ENCODE measurements around the gene MAP2K6.
A peak's percentile ranks its signal among the peaks of the same experiment; 100 is the strongest.

Gene MAP2K6

GRCh38 chr17:69428252-69428980 is 13.9 kb downstream of the MAP2K6 start:
- no peak overlapping the region for H3K27ac ChIP-seq (ENCODE audit: low read depth, low read length)
- H3K9ac ChIP-seq (ENCODE audit: low read depth, low read length) = no peak overlapping the region
- H3K4me1 ChIP-seq (ENCODE audit: insufficient read depth, low read length) = peaks cover 55% of the 10 kb centered on the region
- 85% methylated on average over 4 of the region's 6 CpGs for WGBS
- H3K36me3 ChIP-seq (ENCODE audit: insufficient read depth, low read length) = no peaks in the 10 kb centered on the region
- no peaks in the 10 kb centered on the region for H3K9me3 ChIP-seq (ENCODE audit: insufficient read depth, low read depth, low read length)
- no peaks in the 10 kb centered on the region for H3K27me3 ChIP-seq (ENCODE audit: insufficient read depth, low read length)
- no peak overlapping the region for H3K4me3 ChIP-seq (ENCODE audit: low read length)

GRCh38 chr17:69430488-69430887 is 16.0 kb downstream of the MAP2K6 start:
- Histone ChIP-seq H3K9ac (ENCODE audit: low read depth, low read length) (no peak overlapping the region), H3K4me3 (ENCODE audit: low read length) (no peak overlapping the region), H3K36me3 (ENCODE audit: insufficient read depth, low read length) (no peaks in the 10 kb centered on the region), H3K9me3 (ENCODE audit: insufficient read depth, low read depth, low read length) (no peaks in the 10 kb centered on the region), H3K27me3 (ENCODE audit: insufficient read depth, low read length) (no peaks in the 10 kb centered on the region), H3K4me1 (ENCODE audit: insufficient read depth, low read length) (peaks cover 53% of the 10 kb centered on the region), H3K27ac (ENCODE audit: low read depth, low read length) (no peak overlapping the region; the same call in 1 of the 2 replicates)
- WGBS = 85% methylated on average over 4 of the region's 4 CpGs

- H3K4me3 ChIP-seq (ENCODE audit: low read length) = no peak overlapping the region
- no peaks in the 10 kb centered on the region for H3K9me3 ChIP-seq (ENCODE audit: insufficient read depth, low read depth, low read length)
- H3K36me3 ChIP-seq (ENCODE audit: insufficient read depth, low read length) = no peaks in the 10 kb centered on the region
- no peak overlapping the region for H3K27ac ChIP-seq (ENCODE audit: low read depth, low read length)
- peaks cover 48% of the 10 kb centered on the region for H3K4me1 ChIP-seq (ENCODE audit: insufficient read depth, low read length)
- WGBS = 91% methylated on average over 3 of the region's 3 CpGs
- no peak overlapping the region for H3K9ac ChIP-seq (ENCODE audit: low read depth, low read length)
- no peaks in the 10 kb centered on the region for H3K27me3 ChIP-seq (ENCODE audit: insufficient read depth, low read length)
These were observed 17.3 kb downstream of the MAP2K6 start for GRCh38 chr17:69431835-69432234.

GRCh38 chr17:69433093-69433492 is 18.6 kb downstream of the MAP2K6 start:
- Histone ChIP-seq H3K4me1 (ENCODE audit: insufficient read depth, low read length) (peaks cover 41% of the 10 kb centered on the region), H3K4me3 (ENCODE audit: low read length) (no peak overlapping the region), H3K9me3 (ENCODE audit: insufficient read depth, low read depth, low read length) (no peaks in the 10 kb centered on the region), H3K9ac (ENCODE audit: low read depth, low read length) (no peak overlapping the region), H3K27me3 (ENCODE audit: insufficient read depth, low read length) (no peaks in the 10 kb centered on the region), H3K27ac (ENCODE audit: low read depth, low read length) (no peak overlapping the region), H3K36me3 (ENCODE audit: insufficient read depth, low read length) (no peaks in the 10 kb centered on the region)
- 97% methylated on average over 3 of the region's 3 CpGs for WGBS

DNA sequence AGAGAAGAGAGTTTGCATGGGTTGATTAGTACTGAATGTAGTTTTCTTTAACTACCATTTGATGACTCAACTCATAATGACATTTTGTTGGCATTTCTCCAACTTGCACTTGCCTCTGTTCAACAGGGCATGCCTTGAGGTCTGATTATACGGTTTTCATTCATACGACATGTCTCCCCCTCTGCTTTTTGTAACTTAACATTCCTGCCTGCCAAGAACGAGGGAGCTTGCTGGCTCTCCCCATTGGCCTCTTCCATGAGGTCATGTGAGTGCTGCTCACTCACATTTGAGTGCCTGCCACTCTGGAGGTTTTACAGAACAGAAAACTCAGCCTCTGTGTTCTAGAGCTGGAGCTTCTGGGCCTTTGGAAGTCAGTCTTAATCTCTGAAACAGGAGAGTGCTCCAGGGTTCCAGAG is 19.7 kb downstream of the MAP2K6 start:
- Histone ChIP-seq H3K9ac (ENCODE audit: low read depth, low read length) (no peak overlapping the region), H3K4me3 (ENCODE audit: low read length) (no peak overlapping the region), H3K27me3 (ENCODE audit: insufficient read depth, low read length) (no peaks in the 10 kb centered on the region), H3K36me3 (ENCODE audit: insufficient read depth, low read length) (no peaks in the 10 kb centered on the region), H3K9me3 (ENCODE audit: insufficient read depth, low read depth, low read length) (no peaks in the 10 kb centered on the region), H3K4me1 (ENCODE audit: insufficient read depth, low read length) (peaks cover 41% of the 10 kb centered on the region), H3K27ac (ENCODE audit: low read depth, low read length) (0 out of 2 replicates have a peak overlapping the region, but pooled peaks have one; percentile 5)
- WGBS = 68% methylated on average over 3 of the region's 3 CpGs

DNA sequence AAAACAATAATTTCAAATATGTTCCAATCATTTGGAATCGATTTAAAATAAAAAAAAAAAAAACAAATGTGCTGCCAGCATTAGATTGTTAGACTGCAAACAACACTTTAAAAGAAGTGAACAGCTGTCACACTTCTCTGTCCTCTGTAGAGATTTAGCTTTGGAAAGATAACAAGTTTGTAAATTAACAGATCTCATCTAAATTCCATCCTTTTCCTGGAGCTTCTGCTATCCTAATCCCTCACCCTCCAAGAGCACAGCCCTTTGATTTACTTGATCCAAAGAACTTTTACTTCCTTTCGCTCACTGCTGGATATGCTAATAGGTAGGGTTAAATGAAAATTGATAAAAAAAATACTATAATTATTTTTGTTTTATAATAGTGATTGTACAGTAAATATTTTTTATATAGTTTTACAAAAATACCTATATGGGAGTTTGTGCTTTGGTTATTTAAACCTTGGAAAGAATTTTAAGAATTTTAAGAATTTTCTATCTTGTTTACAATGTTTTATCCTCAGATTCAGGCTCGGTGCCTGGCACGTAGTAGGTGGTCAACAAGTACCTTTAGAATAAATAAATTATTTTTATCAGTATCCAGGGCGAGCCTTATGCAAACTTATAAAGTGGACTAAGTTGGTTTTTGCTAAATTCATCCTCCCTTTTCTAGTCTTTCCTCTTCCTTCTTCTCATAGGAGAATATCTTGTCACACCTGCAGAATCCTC is 21.6 kb downstream of the MAP2K6 start:
- H3K9me3 ChIP-seq (ENCODE audit: insufficient read depth, low read depth, low read length) = no peaks in the 10 kb centered on the region
- WGBS = 86% methylated on average over 2 of the region's 5 CpGs
- no peaks in the 10 kb centered on the region for H3K36me3 ChIP-seq (ENCODE audit: insufficient read depth, low read length)
- no peak overlapping the region for H3K4me3 ChIP-seq (ENCODE audit: low read length)
- peaks cover 26% of the 10 kb centered on the region for H3K4me1 ChIP-seq (ENCODE audit: insufficient read depth, low read length)
- H3K9ac ChIP-seq (ENCODE audit: low read depth, low read length) = no peak overlapping the region
- no peaks in the 10 kb centered on the region for H3K27me3 ChIP-seq (ENCODE audit: insufficient read depth, low read length)
- peak overlapping the region; percentile 28; the same call in 1 of the 2 replicates for H3K27ac ChIP-seq (ENCODE audit: low read depth, low read length)

DNA sequence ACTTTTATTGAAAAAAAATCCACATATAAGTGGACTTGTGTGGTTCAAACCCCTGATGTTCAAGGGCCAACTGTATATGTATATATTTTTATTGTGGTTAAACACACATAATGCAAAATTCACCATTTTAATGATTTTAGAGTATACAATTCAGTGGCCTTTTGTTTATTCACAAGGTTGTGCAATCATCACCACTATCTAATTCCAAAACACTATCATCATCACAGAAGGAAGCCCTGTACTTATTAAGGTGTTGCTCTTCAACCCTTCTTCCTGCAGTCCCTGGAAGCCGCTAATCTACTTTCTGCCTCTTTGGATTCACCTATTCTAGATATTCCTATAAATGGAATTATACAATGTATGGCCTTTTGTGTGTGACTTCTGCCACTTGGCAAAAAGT is 23.0 kb downstream of the MAP2K6 start:
- H3K9ac ChIP-seq (ENCODE audit: low read depth, low read length) = no peak overlapping the region
- H3K27me3 ChIP-seq (ENCODE audit: insufficient read depth, low read length) = no peaks in the 10 kb centered on the region
- no peak overlapping the region for H3K4me3 ChIP-seq (ENCODE audit: low read length)
- H3K27ac ChIP-seq (ENCODE audit: low read depth, low read length) = no peak overlapping the region
- peaks cover 31% of the 10 kb centered on the region for H3K4me1 ChIP-seq (ENCODE audit: insufficient read depth, low read length)
- no peaks in the 10 kb centered on the region for H3K36me3 ChIP-seq (ENCODE audit: insufficient read depth, low read length)
- WGBS = 100% methylated on average over 1 of the region's 1 CpG
- H3K9me3 ChIP-seq (ENCODE audit: insufficient read depth, low read depth, low read length) = no peaks in the 10 kb centered on the region

DNA sequence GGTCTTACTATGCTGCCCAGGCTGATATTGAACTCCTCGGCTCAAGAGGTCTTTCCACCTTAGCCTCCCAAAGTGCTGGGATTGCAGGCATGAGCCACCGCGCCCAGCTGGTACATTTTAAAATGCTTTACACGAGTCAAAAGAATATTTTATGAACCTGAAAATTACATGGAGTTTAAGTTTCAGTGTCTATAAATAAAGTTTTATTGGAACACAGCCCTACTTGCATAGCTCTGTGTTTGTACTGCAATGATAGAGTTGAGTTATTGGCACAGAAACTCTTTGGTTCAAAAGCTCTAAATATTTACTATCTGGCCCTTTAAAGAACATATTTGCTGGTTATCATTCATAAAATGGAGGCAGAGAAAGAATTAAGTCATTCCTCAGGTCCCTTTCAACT is 24.3 kb downstream of the MAP2K6 start:
- no peaks in the 10 kb centered on the region for H3K9me3 ChIP-seq (ENCODE audit: insufficient read depth, low read depth, low read length)
- no peak overlapping the region for H3K9ac ChIP-seq (ENCODE audit: low read depth, low read length)
- H3K27ac ChIP-seq (ENCODE audit: low read depth, low read length) = no peak overlapping the region
- H3K4me3 ChIP-seq (ENCODE audit: low read length) = no peak overlapping the region
- WGBS = 91% methylated on average over 4 of the region's 4 CpGs
- peaks cover 28% of the 10 kb centered on the region for H3K4me1 ChIP-seq (ENCODE audit: insufficient read depth, low read length)
- H3K27me3 ChIP-seq (ENCODE audit: insufficient read depth, low read length) = no peaks in the 10 kb centered on the region
- no peaks in the 10 kb centered on the region for H3K36me3 ChIP-seq (ENCODE audit: insufficient read depth, low read length)

DNA sequence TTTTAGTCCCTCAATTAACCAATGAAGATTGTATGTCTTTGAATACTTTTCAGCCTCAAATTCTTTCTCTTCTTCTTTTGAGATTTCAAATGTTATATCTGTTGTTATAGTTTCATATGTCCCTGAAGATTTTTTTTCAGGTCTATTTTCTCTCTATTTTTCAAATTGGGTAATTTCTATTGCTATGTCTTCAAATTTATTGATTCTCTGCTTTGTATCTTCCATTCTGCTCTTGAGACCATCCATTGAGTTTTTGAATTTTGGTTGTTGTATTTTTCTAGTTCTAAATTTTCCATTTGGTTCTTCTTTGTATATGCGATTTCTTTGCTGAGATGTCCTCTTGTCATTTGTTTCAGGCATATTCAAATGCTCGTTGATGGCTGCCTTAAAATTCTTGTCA is 26.7 kb downstream of the MAP2K6 start:
- peaks cover 17% of the 10 kb centered on the region for H3K4me1 ChIP-seq (ENCODE audit: insufficient read depth, low read length)
- H3K9ac ChIP-seq (ENCODE audit: low read depth, low read length) = no peak overlapping the region
- H3K36me3 ChIP-seq (ENCODE audit: insufficient read depth, low read length) = no peaks in the 10 kb centered on the region
- H3K27me3 ChIP-seq (ENCODE audit: insufficient read depth, low read length) = no peaks in the 10 kb centered on the region
- H3K27ac ChIP-seq (ENCODE audit: low read depth, low read length) = no peak overlapping the region
- no peak overlapping the region for H3K4me3 ChIP-seq (ENCODE audit: low read length)
- no peaks in the 10 kb centered on the region for H3K9me3 ChIP-seq (ENCODE audit: insufficient read depth, low read depth, low read length)
- WGBS = 91% methylated on average over 2 of the region's 2 CpGs

GRCh38 chr17:69443138-69443537 is 28.6 kb downstream of the MAP2K6 start:
- no peaks in the 10 kb centered on the region for H3K9me3 ChIP-seq (ENCODE audit: insufficient read depth, low read depth, low read length)
- no peak overlapping the region for H3K4me3 ChIP-seq (ENCODE audit: low read length)
- WGBS = 92% methylated on average over 3 of the region's 4 CpGs
- H3K9ac ChIP-seq (ENCODE audit: low read depth, low read length) = no peak overlapping the region
- no peaks in the 10 kb centered on the region for H3K36me3 ChIP-seq (ENCODE audit: insufficient read depth, low read length)
- H3K27me3 ChIP-seq (ENCODE audit: insufficient read depth, low read length) = no peaks in the 10 kb centered on the region
- H3K27ac ChIP-seq (ENCODE audit: low read depth, low read length) = no peak overlapping the region
- peaks cover 25% of the 10 kb centered on the region for H3K4me1 ChIP-seq (ENCODE audit: insufficient read depth, low read length)

DNA sequence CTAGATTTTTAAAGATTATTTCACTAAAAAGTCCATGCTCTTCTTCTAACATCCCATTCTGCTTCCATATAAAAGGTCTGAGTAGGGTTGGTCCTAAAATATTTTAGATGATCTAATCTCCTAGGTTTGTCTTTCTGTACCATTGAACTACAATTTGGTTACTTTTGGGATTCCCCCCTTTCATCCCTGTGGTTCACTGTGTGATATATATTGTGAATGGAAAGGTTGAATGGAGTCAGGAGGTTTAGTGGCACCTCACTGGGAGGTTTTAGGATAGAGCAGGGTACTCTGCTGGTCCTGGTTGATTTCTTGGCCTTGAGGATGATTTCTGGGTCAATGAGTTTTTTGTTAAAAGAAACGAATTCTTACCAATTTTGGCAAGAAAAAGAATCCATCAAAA is 29.5 kb downstream of the MAP2K6 start:
- H3K9me3 ChIP-seq (ENCODE audit: insufficient read depth, low read depth, low read length) = no peaks in the 10 kb centered on the region

More for the DNA sequence above, 29.5 kb downstream of the MAP2K6 start:
- Histone ChIP-seq H3K9ac (ENCODE audit: low read depth, low read length) (no peak overlapping the region), H3K36me3 (ENCODE audit: insufficient read depth, low read length) (no peaks in the 10 kb centered on the region), H3K27me3 (ENCODE audit: insufficient read depth, low read length) (no peaks in the 10 kb centered on the region), H3K4me1 (ENCODE audit: insufficient read depth, low read length) (peaks cover 31% of the 10 kb centered on the region), H3K27ac (ENCODE audit: low read depth, low read length) (no peak overlapping the region), H3K4me3 (ENCODE audit: low read length) (no peak overlapping the region)
- 44% methylated on average over 1 of the region's 1 CpG for WGBS
